Activated naive CD4-positive, alpha-beta T cell treated with Interleukin-2 at 50 U/mL for 16 hours (primary cell): ENCODE data around the gene EBLN1.

Source experiments
- DNase-seq: peaks from one replicate; pipeline ENCODE4 v3.0.0-alpha.2; 2020

Gene EBLN1

GRCh38 chr10:22217842-22218241 lies at the start of gene EBLN1:
Gene EBLN1 (minus strand): TSS chr10:22218015. CDS start chr10:22209983, 8,032 bp downstream.
- DNase-seq: no peak

DNA sequence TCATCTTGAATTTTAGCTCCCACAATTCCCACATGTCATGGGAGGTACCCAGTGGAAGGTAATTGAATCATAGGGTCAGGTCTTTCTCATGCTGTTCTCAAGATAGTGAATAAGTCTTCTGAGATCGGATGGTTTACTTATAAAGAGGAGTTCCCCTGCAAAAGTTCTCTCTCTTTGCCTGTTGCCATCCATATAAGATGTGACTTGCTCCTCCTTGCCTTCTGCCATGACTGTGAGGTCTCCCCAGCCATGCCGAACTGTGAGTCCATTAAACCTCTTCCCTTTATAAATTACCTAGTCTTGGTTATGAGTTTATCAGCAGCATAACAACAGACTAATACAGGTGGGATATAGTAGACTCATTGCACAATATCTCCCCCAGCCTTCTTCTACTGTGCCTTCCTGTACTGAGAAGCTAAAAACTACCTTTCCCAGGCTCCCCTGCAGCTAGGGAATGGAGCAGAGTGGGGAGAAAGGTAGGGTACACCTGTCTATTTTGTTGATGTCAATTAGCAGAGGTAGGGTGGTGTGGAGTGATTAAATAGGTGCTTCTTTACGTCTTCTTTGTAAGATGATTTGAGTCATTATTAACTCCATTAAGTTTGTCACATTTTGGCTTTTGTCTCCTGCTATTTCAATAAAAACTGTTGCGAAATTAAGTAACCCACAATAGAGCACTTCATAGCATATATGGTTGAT lies 48.2 kb upstream of the EBLN1 start:
- no peak for DNase-seq

GRCh38 chr10:22263106-22263505 lies 45.3 kb upstream of the EBLN1 start:
- DNase-seq: no peak

DNA sequence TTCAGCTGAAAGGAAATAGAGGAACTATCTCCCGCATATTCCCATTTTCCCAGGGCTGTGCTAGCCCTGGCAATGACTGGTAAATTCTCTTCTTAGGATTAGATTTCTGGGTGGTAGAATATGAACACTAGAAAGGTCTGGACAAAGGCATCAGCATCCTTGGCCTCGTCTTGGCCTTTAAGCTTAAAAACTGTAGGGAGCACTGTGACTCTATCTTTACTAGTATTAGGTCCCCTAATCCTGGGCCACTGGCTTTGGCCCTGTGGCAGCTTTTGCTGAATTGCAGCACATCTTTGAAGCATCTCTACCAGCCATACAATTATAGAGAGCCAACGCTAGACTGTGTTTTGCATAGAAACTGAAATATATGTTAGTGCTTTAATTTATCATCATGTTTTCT lies 41.5 kb upstream of the EBLN1 start:
- peak; percentile 11 for DNase-seq

DNA sequence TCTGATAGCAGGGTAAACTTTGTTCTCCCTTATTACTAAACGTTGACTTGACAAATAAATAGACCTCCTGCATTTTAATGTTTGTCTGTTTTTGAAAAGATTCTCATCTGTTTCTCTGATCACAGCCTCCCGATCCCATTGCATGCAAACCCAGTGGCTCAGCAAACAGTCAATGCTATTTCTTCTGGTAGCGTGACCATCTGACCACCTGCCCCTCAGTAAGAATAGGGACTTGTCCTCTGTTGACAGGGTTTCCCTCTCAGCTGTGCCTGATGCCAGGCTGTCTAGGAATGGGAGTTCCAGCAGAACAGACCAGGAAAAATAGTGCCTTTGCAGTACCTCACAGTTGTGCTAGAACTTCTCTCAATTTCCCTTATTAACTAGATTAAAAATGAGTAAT lies 40.7 kb upstream of the EBLN1 start:
- DNase-seq: no peak

GRCh38 chr10:22253580-22253882 lies 35.7 kb upstream of the EBLN1 start:
- peak; percentile 46 for DNase-seq

DNA sequence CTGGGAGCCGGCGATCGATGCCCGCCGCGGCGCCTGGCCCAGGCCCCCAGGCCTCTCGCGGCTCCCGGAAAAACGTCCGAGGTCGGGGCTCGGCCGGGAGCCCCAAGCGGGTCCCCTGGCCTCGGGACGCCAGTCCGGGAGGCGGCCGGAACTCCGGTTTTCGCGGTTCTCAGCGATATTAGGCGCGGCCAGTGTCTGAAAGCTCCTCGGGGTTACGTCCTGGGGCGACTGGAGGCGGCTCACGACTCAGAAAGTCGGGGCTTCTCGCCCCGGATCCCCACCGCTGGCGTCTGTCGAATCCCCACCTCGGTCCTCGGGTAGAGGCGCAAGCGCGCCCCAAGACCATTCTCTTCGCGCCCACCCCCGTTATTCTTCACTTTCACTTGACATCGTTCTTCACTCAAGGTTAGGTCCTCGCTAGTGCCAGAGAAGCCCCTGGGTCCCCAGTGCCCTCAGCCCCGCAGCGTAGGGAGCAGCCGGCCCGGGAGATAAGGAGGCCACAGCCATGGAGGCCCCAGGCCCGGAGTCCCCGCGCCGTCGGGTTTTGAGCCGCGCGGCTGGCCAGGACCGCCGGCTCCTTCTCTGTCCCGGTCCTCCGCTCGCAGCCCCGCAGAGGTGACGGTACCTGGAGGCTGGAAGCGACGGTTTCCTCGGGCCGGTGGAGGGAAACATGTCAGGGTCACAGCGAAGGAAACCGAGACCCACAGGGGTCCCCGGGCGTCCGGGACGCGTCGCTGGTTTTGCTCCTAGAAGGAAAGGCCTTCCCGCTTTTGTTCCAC lies 35.2 kb upstream of the EBLN1 start:
- DNase-seq: peak; percentile 53

GRCh38 chr10:22252224-22252800 lies 34.5 kb upstream of the EBLN1 start:
- DNase-seq: peak; percentile 84

GRCh38 chr10:22251751-22252223 lies 34.0 kb upstream of the EBLN1 start:
- peak; percentile 78 for DNase-seq

DNA sequence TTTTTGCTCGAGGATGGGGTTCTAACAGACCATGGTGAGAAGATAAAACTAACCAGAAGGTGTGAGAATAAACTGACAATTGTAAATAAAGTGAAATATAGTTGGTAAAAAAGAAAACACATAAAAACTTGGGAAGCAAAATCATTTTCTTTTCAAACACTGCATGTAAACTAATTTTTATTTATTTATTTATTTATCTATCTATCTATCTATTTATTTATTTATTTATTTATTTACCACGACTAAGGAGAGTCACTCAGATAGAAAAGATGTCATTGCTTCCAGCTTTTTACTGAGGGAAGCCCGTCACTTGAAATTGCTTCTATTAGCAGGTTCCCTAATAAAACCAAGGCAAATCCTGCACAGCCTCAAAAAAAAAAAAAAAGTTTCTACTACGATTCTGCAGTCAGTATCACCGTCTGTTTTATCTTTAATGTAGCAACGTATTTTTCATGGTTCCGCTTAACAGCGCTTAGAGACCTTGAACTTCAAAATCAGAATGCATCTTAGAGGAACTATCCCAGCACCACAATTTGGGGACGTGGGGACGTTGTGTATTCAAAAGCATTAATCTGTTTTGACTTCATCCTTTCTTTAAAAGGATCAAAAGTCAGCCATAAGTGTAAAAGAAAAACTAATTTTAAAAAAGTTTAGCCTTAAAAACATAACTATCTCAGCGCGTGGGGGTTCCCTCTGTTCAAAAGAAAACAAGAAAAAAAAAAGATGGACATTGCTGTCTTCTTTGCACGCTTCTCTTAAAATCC lies 33.3 kb upstream of the EBLN1 start:
- DNase-seq: no peak

DNA sequence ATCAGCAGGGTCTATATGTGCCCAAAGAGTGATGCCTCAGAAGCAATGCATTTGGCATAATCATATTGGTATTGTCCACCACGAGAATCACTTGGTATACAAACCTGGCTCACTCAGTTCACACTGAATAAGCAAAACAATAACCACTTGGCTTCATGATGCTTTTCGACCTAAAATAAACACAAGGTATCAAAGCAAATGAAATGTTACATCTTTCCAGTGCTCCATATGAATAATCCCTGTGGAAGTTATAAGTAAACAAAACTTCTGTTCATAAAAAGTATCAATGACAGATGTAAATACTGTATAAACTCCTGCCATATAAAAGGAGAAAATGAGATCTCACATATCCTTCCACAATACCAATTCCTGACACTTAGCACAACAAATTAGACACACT lies 29.8 kb upstream of the EBLN1 start:
- no peak for DNase-seq

DNA sequence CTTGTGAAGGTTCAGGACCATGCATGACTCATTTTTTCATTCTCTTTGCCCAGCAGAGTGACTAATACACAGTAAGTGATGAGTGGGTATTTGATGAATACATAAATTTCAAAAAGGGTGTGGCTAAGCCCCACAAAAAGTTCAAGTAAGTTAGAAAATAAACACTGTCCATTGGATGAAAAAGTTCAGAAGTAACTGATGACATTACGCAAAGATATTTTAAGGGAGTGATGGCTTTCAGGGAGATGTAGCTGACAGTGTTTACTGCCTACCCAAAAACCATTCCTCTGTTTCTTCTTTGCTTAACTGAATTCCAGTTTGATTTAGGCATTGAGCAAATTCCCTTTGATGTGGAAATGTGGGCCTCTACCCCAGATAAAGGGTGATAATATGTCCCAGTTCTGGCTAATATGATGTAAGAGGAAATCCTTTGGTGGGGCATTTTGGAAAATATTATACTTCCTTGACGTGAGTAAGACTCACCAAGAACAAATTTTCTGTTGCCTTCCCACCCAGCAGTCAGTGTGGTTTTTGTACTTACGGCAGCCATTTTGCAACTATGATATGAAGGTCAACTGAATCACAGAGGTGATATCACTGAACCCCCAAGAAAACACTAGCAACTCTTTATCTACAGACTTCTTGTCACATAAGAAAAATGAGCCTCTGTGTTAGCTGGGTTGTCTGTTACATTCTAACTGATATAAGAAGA lies 29.0 kb upstream of the EBLN1 start:
- DNase-seq: peak; percentile 50

DNA sequence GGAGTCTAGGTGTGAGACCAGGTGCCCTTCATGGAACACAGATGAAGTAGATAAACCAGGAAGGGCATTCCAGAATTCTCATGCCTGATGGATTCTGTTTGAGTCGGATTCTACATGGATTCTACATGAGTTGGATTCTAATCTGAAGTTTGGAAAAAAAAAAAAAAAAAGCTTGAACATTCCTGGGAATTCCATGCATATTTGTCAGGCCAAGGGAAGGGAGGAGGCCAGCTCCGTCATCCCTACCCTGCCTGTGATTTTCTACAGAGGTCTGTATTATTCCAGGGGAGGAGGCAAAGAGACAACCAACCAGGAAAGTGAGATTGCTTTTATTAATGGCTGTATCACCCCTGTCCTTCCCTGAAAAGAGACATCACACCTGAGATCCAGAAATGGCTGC lies 27.8 kb upstream of the EBLN1 start:
- DNase-seq: no peak

GRCh38 chr10:22244855-22245254 lies 27.0 kb upstream of the EBLN1 start:
- DNase-seq: no peak

DNA sequence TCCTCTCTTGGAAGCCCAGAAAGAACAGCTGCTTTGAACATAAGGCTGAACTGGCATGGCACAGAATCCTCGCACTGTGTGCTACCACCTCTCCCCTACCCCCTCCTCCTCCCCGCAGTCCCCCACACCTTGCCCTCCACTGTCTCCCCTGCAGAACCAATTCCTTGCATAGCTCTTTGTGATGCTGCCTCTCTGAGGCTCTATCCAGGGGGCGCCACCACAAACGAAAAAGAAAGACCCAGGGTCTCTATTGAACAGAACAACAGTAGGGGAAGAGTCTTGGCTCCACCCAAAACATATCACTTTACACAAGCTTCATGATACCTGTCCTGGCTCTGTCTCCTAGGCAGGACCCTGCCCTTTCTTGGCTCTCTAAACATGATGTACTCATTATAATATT lies 26.2 kb upstream of the EBLN1 start:
- DNase-seq: no peak

DNA sequence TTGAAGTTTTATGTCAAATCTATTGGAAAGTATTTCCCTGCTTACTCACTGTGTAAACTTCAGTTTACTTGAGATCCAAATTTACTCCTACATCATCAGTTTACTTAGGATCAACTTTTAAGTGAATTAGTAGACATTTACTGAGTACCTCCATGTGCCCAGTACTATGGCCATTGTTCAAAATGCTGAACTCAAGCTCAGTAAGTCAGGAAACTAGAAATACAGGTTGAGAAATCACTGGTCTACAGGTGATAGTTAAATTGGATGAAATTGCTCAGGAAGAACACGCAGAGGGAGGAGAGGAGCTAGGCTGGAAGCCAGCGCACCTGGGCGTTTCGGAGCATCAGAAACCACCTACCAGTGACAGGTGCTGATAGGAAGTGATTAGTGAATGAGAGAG lies 25.5 kb upstream of the EBLN1 start:
- no peak for DNase-seq

GRCh38 chr10:22231260-22231659 lies 13.4 kb upstream of the EBLN1 start:
- no peak for DNase-seq

DNA sequence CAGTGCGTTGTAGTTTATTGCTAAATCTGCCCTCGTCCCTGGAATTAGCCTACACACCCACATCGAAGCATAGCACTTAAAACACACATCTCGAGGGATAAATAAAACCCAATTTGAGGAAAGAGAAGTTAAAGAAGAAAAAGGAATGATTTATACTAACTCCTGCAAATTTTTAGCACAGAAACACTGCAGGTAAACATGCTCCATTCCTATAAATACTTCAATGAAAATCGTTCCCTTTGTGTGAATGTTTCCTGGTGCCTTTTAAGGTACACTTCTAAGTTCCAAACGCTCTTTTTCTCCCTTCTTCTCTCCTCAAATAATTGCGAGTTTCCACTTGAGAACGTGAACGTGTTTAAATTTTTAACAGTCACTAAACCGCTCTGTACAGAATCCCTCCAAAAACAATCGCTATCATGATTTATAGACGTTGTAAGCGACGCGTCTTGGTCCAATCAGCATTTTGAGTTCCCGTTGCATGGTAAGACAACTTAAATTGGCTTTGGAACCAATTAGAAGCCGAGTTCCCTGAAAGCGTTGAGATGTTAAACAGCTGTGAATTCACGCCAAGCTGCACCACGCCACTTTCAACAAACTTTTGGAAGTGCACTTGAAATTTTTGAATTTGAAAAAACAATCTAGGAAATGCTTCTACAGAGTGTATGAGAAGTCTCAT lies 12.5 kb upstream of the EBLN1 start:
- DNase-seq: peak; percentile 30

GRCh38 chr10:22229802-22230157 lies 12.0 kb upstream of the EBLN1 start:
- no peak for DNase-seq

- DNase-seq: peak; percentile 86
Observed at GRCh38 chr10:22228943-22229801, 11.4 kb upstream of the EBLN1 start.
